ENCODE measurements around the gene TAPBP.

DNA sequence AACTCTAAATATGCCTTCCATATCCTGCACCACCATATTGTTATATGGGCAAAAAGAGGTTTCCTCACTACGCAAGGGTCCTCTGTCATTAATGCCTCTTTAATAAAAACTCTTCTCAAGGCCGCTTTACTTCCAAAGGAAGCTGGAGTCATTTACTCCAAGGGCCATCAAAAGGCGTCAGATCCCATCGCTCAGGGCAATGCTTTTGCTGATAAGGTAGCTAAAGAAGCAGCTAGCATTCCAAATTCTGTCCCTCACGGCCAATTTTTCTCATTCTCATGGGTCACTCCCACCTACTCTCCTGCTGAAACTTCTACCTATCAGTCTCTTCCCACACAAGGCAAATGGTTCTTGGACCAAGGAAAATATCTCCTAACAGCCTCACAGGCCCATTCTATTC, 33.9 kb upstream of the TAPBP start:
- TF ChIP-seq, protein P1, sequence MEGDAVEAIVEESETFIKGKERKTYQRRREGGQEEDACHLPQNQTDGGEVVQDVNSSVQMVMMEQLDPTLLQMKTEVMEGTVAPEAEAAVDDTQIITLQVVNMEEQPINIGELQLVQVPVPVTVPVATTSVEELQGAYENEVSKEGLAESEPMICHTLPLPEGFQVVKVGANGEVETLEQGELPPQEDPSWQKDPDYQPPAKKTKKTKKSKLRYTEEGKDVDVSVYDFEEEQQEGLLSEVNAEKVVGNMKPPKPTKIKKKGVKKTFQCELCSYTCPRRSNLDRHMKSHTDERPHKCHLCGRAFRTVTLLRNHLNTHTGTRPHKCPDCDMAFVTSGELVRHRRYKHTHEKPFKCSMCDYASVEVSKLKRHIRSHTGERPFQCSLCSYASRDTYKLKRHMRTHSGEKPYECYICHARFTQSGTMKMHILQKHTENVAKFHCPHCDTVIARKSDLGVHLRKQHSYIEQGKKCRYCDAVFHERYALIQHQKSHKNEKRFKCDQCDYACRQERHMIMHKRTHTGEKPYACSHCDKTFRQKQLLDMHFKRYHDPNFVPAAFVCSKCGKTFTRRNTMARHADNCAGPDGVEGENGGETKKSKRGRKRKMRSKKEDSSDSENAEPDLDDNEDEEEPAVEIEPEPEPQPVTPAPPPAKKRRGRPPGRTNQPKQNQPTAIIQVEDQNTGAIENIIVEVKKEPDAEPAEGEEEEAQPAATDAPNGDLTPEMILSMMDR (conservative IDR thresholded peaks at IDR 0.05 in 1 of 2, IDR thresholded peaks at IDR 0.05 in 1 of 2; ENCODE audit: extremely low read depth in 1 of 2, insufficient read depth in 1 of 2, low read depth in 1 of 2, low read length in 2 of 2): no peak
- no peak for TF ChIP-seq EZH2 (IDR thresholded peaks at IDR 0.05; ENCODE audit: borderline replicate concordance, low read length)

Data from mammary epithelial cell (primary cell).